ENCODE results near the gene CNGB1. TPM values are rescaled to one million over a fixed set of nuclear protein-coding genes. Genes with fewer than 3 reads are reported as not detected.

The CNGB1 gene
- total and polyA plus RNA-seq, 2 of the 13 experiments (the other 11 are each of a cell fraction or from before 2014, with no cell fraction given) = 0.02 to 0.15 TPM

DNA sequence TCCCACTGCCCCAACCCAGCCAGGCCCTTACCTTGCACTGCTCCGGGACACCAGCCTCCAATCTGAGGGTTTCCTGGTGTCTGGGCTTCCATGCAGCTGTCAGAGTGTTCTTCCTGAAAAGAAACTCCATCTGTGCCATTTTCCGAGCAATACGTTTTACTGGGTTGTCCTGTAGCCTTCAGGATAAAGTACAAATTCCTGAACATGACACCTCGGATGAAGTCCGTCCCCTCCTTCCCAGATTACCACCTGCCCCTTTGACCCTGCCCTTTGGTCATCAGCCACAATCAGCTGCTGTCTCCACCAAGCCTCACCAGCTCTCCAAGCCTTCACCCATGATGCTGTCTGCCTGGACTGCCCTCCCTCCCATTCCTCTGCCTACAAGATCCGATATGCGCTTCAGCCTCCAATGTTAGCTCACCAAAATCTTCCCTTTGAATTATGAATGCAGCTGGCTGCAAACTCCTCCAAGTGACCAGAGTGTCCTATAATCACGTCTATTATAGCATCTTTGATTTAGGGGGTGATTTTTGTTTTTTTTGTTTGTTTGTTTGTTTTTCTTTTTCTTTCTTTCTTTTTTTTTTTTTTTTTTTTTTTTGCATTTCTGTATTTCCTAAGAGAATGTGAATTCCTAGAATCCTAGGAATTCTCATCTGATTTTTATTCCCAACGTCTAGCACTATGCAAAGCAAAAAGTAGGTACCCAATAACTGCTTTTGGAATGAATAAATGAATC lies 108.1 kb downstream of the CNGB1 start (continued):
- TF ChIP-seq ZNF660 (CRISPR knock-in tag; IDR thresholded peaks at IDR 0.05; ENCODE audit: borderline replicate concordance, low read depth) = no peak
- peak; percentile 79 for TF ChIP-seq KAT8 (CRISPR knock-in tag; IDR thresholded peaks at IDR 0.05)
- TF ChIP-seq, protein P1, sequence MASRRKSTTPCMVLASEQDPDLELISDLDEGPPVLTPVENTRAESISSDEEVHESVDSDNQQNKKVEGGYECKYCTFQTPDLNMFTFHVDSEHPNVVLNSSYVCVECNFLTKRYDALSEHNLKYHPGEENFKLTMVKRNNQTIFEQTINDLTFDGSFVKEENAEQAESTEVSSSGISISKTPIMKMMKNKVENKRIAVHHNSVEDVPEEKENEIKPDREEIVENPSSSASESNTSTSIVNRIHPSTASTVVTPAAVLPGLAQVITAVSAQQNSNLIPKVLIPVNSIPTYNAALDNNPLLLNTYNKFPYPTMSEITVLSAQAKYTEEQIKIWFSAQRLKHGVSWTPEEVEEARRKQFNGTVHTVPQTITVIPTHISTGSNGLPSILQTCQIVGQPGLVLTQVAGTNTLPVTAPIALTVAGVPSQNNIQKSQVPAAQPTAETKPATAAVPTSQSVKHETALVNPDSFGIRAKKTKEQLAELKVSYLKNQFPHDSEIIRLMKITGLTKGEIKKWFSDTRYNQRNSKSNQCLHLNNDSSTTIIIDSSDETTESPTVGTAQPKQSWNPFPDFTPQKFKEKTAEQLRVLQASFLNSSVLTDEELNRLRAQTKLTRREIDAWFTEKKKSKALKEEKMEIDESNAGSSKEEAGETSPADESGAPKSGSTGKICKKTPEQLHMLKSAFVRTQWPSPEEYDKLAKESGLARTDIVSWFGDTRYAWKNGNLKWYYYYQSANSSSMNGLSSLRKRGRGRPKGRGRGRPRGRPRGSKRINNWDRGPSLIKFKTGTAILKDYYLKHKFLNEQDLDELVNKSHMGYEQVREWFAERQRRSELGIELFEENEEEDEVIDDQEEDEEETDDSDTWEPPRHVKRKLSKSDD (CRISPR knock-in tag; IDR thresholded peaks at IDR 0.05; ENCODE audit: low read depth) = 0 out of 2 replicates have a peak, but pooled peaks have one; percentile 82
- no peak for TF ChIP-seq SMARCC2 (IDR thresholded peaks at IDR 0.05)
- TF ChIP-seq, protein P2, sequence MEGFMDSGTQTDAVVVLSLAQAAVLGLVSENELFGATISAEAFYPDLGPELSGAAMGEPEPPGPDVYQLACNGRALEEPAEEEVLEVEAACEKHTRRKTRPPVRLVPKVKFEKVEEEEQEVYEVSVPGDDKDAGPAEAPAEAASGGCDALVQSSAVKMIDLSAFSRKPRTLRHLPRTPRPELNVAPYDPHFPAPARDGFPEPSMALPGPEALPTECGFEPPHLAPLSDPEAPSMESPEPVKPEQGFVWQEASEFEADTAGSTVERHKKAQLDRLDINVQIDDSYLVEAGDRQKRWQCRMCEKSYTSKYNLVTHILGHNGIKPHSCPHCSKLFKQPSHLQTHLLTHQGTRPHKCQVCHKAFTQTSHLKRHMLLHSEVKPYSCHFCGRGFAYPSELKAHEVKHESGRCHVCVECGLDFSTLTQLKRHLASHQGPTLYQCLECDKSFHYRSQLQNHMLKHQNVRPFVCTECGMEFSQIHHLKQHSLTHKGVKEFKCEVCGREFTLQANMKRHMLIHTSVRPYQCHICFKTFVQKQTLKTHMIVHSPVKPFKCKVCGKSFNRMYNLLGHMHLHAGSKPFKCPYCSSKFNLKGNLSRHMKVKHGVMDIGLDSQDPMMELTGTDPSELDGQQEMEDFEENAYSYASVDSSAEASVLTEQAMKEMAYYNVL (CRISPR knock-in tag; IDR thresholded peaks at IDR 0.05; ENCODE audit: borderline replicate concordance) = peak; percentile 80; the same call in 1 of the 2 replicates
- TF ChIP-seq ZFP62 (CRISPR knock-in tag; IDR thresholded peaks at IDR 0.05) = no peak
- TF ChIP-seq DMAP1 (CRISPR knock-in tag; IDR thresholded peaks at IDR 0.05) = no peak; the same call in none of the 2 replicates
- 0 out of 2 replicates have a peak, but pooled peaks have one; percentile 59 for TF ChIP-seq ZNF230 (CRISPR knock-in tag; IDR thresholded peaks at IDR 0.05)
- no peak for TF ChIP-seq ZNF160 (CRISPR knock-in tag; IDR thresholded peaks at IDR 0.05)
- peak; percentile 98 for TF ChIP-seq ZNF580 (CRISPR knock-in tag; IDR thresholded peaks at IDR 0.05; ENCODE audit: borderline replicate concordance, low read depth)
- no peak for TF ChIP-seq ZNF431 (CRISPR knock-in tag; IDR thresholded peaks at IDR 0.05; ENCODE audit: borderline replicate concordance, low read depth)
- TF ChIP-seq AFF4 (CRISPR knock-in tag; IDR thresholded peaks at IDR 0.05) = no peak
- no peak for TF ChIP-seq THAP8 (CRISPR knock-in tag; IDR thresholded peaks at IDR 0.05; ENCODE audit: borderline replicate concordance)
- TF ChIP-seq, protein P3, sequence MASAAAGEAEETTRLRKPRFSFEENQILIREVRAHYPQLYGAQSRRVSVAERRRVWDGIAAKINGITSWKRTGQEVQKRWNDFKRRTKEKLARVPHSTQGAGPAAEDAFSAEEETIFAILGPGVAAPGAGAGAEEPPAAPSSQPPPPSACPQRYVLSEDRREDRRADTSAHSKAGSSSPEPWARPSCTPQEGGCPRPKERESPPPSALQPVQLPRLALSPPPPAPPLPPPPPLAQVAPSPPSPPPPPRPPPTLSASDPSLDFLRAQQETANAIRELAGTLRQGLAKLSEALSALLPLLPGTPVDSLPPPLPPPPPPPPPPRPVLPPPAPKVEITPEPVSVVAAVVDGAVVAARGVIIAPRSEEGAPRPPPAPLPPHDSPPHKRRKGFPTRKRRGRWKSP (CRISPR knock-in tag; IDR thresholded peaks at IDR 0.05) = 0 out of 2 replicates have a peak, but pooled peaks have one; percentile 18
- peak; percentile 70 for TF ChIP-seq ZNF441 (CRISPR knock-in tag; IDR thresholded peaks at IDR 0.05; ENCODE audit: borderline replicate concordance)
- peak; percentile 48; the same call in 1 of the 2 replicates for TF ChIP-seq NFKB2 (CRISPR knock-in tag; IDR thresholded peaks at IDR 0.05; ENCODE audit: borderline replicate concordance)
- TF ChIP-seq RXRA (CRISPR knock-in tag; IDR thresholded peaks at IDR 0.05) = peak; percentile 97

All from HepG2 (cell line).